Psoas muscle (tissue), 8 donors: ENCODE data around the gene CLDN7. TPM values are rescaled to one million over a fixed set of nuclear protein-coding genes. Genes with fewer than 3 reads are reported as not detected.

Source experiments
- ATAC-seq, 4 donors: fragments of 200-7000 bp; cut with Tn5 transposase; one replicate each; pipeline ENCODE4 v1.9.1; 2020; ENCODE audit warnings: moderate library complexity in 3 of 4, mild to moderate bottlenecking in 2 of 4
- DNase-seq, 2 donors: peaks; one replicate each; pipeline ENCODE4 v3.0.0-alpha.2; 2020
- H3K27ac ChIP-seq: fragments of 200-600 bp; one replicate; pipeline ENCODE4 v1.8.0; 2022
- H3K27me3 ChIP-seq, 3 donors: fragments of 200-600 bp in 1 of 3; one replicate each; pipeline versions ENCODE4 v1.6.1 to v1.8.0; 2013 to 2022; ENCODE audit warnings: low read length in 2 of 3, mild to moderate bottlenecking in 2 of 3, moderate library complexity in 1 of 3; ENCODE audit not compliant: insufficient read depth in 3 of 3
- H3K36me3 ChIP-seq, 2 donors: fragments of 200-600 bp in 1 of 2; one replicate each; pipeline versions ENCODE4 v1.6.1 to v1.8.0; 2013 to 2022; ENCODE audit warnings: low read depth in 1 of 2, mild to moderate bottlenecking in 1 of 2, moderate library complexity in 1 of 2; ENCODE audit not compliant: insufficient read depth in 1 of 2
- H3K4me1 ChIP-seq: fragments of 200-600 bp; one replicate; pipeline ENCODE4 v1.8.0; 2022
- H3K4me3 ChIP-seq: fragments of 200-600 bp; one replicate; pipeline ENCODE4 v1.8.0; 2022; ENCODE audit warnings: mild to moderate bottlenecking
- H3K9me3 ChIP-seq: fragments of 200-600 bp; one replicate; pipeline ENCODE4 v1.8.0; 2022
- whole genome bisulfite sequencing, 3 donors: extraction: QIAGEN DNeasy Blood & Tissue Kit; methylation state at CpG; one replicate each; pipeline versions ENCODE4 v1.1.6 to v1.1.7; 2013; 5-methylcytosine and 5-hydroxymethylcytosine counted together
- intact Hi-C, 2 donors: fragments of 100-400 bp; cut with DNase I; formaldehyde crosslinking; loops; one replicate each; pipeline versions ENCODE4 v1.11.0 to v1.14.2; 2022
- polyA plus RNA-seq, 3 donors: library from polyadenylated mRNA; stranded (reverse); fragments of 200-250 nt; gene quantifications; one replicate each; pipeline ENCODE4 v1.2.3, GENCODE V29; 2013
- total RNA-seq, 4 donors: library from RNA; stranded (reverse); fragmentation: NEBNext Ultra II Directional in 2 of 4; extraction: Animal tissue kit (Norgen Biotek cat#: 25700) in 2 of 4; gene quantifications; one replicate each; pipeline versions ENCODE4 v1.2.1 to v1.2.4, GENCODE V29; 2021 to 2023
- TF ChIP-seq, protein P1 (sequence below): fragments of 200-600 bp; IDR thresholded peaks from one replicate; pipeline ENCODE4 v1.8.0; 2022; ENCODE audit warnings: antibody characterized with exemption
- donor health status: healthy with polysubstance abuse.
- donor health status: DM: no; HTN: no; CAD: no; lungs with moderate emphysema.
- donor health status: Bipolar disorder and iron deficiency.
- donor health status: healthy.
- donor health status: DM: yes; HTN: yes; CAD: no.
- donor health status: DM: no; HTN: no; CAD: no.
- donor health status: DM: no; HTN: no; CAD: no.
- donor health status: DM: yes; HTN: yes; CAD: no.

The CLDN7 gene
- total and polyA plus RNA-seq, 7 donors = 0.48 to 1.1 (median 0.93) TPM; not detected in 1

DNA sequence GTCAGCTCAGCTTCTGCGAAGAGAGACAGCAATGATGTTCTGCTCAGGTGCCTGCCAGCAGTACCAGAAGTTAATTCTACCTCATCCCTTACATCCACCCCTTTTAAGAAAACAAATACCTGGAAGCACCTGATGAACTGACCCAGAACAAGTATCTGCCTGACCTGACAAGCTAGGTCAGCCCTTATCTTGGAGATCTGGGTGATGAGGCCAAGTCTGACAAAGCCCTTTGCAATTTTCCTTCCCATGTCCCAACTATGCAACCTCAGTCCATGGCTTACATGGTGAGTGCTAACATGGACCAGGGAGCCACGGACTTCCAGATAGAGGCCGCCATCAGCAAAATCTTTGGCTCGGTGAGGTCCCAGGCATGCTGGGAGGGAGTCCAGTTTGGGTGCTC, 38.9 kb downstream of the CLDN7 start:
- intact Hi-C loops = no loop called here
- no peaks in the 10 kb centered on the region for H3K27me3 ChIP-seq
- no peak for ATAC-seq
- H3K9me3 ChIP-seq = no peaks in the 10 kb centered on the region
- no peak for DNase-seq
- 59 to 69% (median 63%) methylated on average over 4 of the region's 4 CpGs for WGBS, 3 donors
- H3K27ac ChIP-seq = no peak overlapping the region
- peaks cover 34% of the 10 kb centered on the region for H3K4me1 ChIP-seq
- H3K4me3 ChIP-seq = no peak overlapping the region
- peaks cover 10 to 77% of the 10 kb centered on the region in 2 donors for H3K36me3 ChIP-seq
- TF ChIP-seq, protein P1, sequence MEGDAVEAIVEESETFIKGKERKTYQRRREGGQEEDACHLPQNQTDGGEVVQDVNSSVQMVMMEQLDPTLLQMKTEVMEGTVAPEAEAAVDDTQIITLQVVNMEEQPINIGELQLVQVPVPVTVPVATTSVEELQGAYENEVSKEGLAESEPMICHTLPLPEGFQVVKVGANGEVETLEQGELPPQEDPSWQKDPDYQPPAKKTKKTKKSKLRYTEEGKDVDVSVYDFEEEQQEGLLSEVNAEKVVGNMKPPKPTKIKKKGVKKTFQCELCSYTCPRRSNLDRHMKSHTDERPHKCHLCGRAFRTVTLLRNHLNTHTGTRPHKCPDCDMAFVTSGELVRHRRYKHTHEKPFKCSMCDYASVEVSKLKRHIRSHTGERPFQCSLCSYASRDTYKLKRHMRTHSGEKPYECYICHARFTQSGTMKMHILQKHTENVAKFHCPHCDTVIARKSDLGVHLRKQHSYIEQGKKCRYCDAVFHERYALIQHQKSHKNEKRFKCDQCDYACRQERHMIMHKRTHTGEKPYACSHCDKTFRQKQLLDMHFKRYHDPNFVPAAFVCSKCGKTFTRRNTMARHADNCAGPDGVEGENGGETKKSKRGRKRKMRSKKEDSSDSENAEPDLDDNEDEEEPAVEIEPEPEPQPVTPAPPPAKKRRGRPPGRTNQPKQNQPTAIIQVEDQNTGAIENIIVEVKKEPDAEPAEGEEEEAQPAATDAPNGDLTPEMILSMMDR = no peak

DNA sequence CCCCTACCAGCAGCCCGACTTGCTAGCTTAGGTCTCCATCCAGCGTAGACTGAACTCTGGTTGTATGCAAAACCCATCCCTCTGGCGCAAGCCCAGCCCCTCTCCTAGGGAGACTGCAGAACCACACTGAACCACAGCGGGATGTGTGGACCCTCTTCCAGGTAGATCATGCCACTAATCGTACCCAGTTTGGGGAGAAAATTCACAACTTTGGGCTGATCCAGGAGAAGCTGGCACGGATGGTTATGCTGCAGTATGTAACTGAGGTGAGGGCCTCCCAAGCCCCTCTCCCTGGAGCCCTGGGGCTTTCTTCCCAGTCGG, 39.3 kb downstream of the CLDN7 start:
- no peak overlapping the region for H3K27ac ChIP-seq
- ATAC-seq = no peak
- intact Hi-C loops = no loop called here
- TF ChIP-seq, protein P1 = no peak
- H3K4me1 ChIP-seq = peaks cover 34% of the 10 kb centered on the region
- peak in 1 of 2 donors; percentile 17 for DNase-seq
- H3K36me3 ChIP-seq = peaks cover 10 to 73% of the 10 kb centered on the region in 2 donors
- H3K27me3 ChIP-seq = no peaks in the 10 kb centered on the region
- no peak overlapping the region for H3K4me3 ChIP-seq
- WGBS, 3 donors = 57 to 73% (median 66%) methylated on average over 7 of the region's 7 CpGs
- H3K9me3 ChIP-seq = no peaks in the 10 kb centered on the region

DNA sequence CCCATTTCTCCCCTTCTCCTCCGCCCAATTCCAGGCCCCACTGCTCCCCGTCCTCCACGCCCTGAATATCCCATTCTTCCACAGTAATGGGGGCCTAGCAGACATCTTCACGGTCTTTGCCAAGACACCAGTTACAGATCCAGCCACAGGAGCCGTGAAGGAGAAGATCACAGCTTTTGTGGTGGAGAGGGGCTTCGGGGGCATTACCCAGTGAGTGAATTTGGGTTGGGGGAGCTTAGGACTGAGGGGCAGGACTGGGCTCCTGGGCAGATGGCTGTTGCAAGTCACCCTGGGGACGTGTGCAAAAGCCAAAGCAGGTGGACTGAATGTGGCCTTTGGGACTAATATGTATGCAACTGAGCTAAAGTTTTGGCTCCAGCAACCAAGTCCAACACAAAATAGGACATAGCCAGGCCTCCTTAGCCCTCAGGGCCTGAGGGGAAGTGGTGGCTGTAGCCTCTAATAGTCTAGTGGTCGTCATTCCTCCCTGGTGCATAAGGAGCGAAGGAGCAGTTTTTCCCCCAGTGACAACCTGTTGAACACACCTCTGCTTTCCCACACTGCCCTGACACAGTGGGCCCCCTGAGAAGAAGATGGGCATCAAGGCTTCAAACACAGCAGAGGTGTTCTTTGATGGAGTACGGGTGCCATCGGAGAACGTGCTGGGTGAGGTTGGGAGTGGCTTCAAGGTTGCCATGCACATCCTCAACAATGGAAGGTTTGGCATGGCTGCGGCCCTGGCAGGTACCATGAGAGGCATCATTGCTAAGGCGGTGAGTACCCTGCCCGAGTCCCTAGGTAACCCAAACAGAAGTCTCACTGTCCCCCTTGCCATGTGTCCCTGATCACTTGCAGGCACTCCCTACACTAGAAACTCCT, 39.9 kb downstream of the CLDN7 start:
- 66 to 74% (median 68%) methylated on average over 15 of the region's 15 CpGs for WGBS, 3 donors
- Histone ChIP-seq H3K4me1 (peaks cover 34% of the 10 kb centered on the region), H3K4me3 (peak overlapping the region; percentile 98), H3K27me3 (no peaks in the 10 kb centered on the region), H3K27ac (no peak overlapping the region), H3K9me3 (no peaks in the 10 kb centered on the region), H3K36me3 (peaks cover 10 to 68% of the 10 kb centered on the region in 2 donors)
- intact Hi-C loops = no loop called here
- DNase-seq (peak; percentile 14 to 23), ATAC-seq (no peak)
- TF ChIP-seq, protein P1 = no peak

DNA sequence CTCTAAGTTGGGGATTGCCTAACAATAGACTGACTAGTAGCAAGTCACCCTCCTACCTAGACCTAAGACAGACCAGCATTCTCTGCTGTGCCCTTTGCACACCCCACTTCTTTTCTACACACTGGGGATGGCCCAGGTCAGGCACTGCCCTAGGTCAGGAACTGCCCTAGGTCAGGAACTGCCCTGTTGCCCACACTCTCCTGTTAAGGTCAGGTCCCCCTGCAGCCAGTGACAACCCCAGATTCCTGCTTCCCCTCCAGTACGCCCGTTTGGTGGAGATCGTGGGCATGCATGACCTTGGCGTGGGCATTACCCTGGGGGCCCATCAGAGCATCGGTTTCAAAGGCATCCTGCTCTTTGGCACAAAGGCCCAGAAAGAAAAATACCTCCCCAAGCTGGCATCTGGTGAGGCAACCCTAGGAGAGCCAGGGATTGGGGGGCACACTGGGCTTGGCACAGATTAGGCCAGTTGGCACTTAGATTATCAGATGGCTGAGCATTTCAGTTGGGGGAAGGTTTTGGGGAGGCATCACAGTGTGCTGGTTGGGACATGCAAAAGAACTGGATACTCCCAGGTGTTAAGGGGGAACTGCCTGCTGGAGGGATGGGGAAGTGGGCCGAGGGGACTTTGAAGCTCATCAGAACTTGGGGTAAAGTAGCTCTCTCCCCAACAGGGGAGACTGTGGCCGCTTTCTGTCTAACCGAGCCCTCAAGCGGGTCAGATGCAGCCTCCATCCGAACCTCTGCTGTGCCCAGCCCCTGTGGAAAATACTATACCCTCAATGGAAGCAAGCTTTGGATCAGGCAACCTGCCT, 40.8 kb downstream of the CLDN7 start:
- peak; percentile 11 to 37 for DNase-seq
- TF ChIP-seq, protein P1 = no peak
- peak overlapping the region; percentile 98 for H3K4me3 ChIP-seq
- ATAC-seq = no peak
- H3K9me3 ChIP-seq = no peaks in the 10 kb centered on the region
- intact Hi-C loops = loop anchor here in 1 of 2 donors (2.0 kb wide), 2 partner anchors 15 to 75 kb away; no protein-coding TSS in a partner anchor
- H3K27ac ChIP-seq = peak overlapping the region; percentile 99
- H3K4me1 ChIP-seq = peaks cover 34% of the 10 kb centered on the region
- WGBS, 3 donors = 49 to 52% (median 49%) methylated on average over 10 of the region's 10 CpGs
- peaks cover 5 to 60% of the 10 kb centered on the region in 2 donors for H3K36me3 ChIP-seq
- no peaks in the 10 kb centered on the region for H3K27me3 ChIP-seq
